Astrocyte (in vitro differentiated cells and primary cell): ENCODE data around the gene PRKCE.

Source experiments
- CTCF ChIP-seq: IDR thresholded peaks from 2 replicates; pipeline ENCODE4 v1.5.1; 2011; ENCODE audit warnings: low read depth, mild to moderate bottlenecking, inconsistent platforms, low read length, moderate library complexity; ENCODE audit not compliant: insufficient read depth
- EZH2 ChIP-seq: IDR thresholded peaks from 2 replicates; pipeline ENCODE4 v1.6.1; 2012; ENCODE audit warnings: mild to moderate bottlenecking, low read length, inconsistent platforms; ENCODE audit not compliant: insufficient read depth

- TF ChIP-seq CTCF = no peak
- no peak for TF ChIP-seq EZH2
Observed at GRCh38 chr2:45808294-45808800, 156.9 kb downstream of the PRKCE start.
